Stimulated activated CD4-positive, alpha-beta T cell treated with anti-CD3 and anti-CD28 coated beads, TNF-alpha, amount 100 ng/mL, for 48 hours (primary cell): ENCODE measurements around the gene AFAP1L1.

Experiments used
- DNase-seq, 3 donors: peaks; one replicate each; pipeline ENCODE4 v3.0.0-alpha.2; 2020; ENCODE audit warnings: low read depth in 3 of 3

The AFAP1L1 gene

GRCh38 chr5:149284501-149284900, 12.8 kb downstream of the AFAP1L1 start:
- no peak for DNase-seq

GRCh38 chr5:149285153-149285552, 13.5 kb downstream of the AFAP1L1 start:
- DNase-seq = no peak

- DNase-seq = no peak
Measured at GRCh38 chr5:149288436-149288835, 16.8 kb downstream of the AFAP1L1 start.

- DNase-seq = no peak
Measured at GRCh38 chr5:149289301-149289700, 17.6 kb downstream of the AFAP1L1 start.

GRCh38 chr5:149294872-149295829, 23.5 kb downstream of the AFAP1L1 start:
- DNase-seq = no peak

GRCh38 chr5:149297340-149298025, 25.8 kb downstream of the AFAP1L1 start:
- no peak for DNase-seq

- no peak for DNase-seq
Measured at GRCh38 chr5:149298163-149298562, 26.5 kb downstream of the AFAP1L1 start.

- DNase-seq = no peak
Measured at GRCh38 chr5:149298842-149299404, 27.3 kb downstream of the AFAP1L1 start.

GRCh38 chr5:149299451-149300054, 27.9 kb downstream of the AFAP1L1 start:
- no peak for DNase-seq

GRCh38 chr5:149300441-149300840, 28.8 kb downstream of the AFAP1L1 start:
- no peak for DNase-seq

GRCh38 chr5:149301049-149301743, 29.5 kb downstream of the AFAP1L1 start:
- DNase-seq = no peak

- no peak for DNase-seq
Measured at GRCh38 chr5:149301744-149302380, 30.2 kb downstream of the AFAP1L1 start.

- DNase-seq = no peak
Measured at GRCh38 chr5:149302641-149303040, 31.0 kb downstream of the AFAP1L1 start.

GRCh38 chr5:149303210-149303609, 31.6 kb downstream of the AFAP1L1 start:
- DNase-seq = no peak

GRCh38 chr5:149304195-149305078, 32.8 kb downstream of the AFAP1L1 start:
- no peak for DNase-seq

GRCh38 chr5:149309354-149309753, 37.7 kb downstream of the AFAP1L1 start:
- no peak for DNase-seq

- DNase-seq = no peak
Measured at GRCh38 chr5:149310488-149310887, 38.8 kb downstream of the AFAP1L1 start.

- DNase-seq = no peak
Measured at GRCh38 chr5:149310947-149311658, 39.4 kb downstream of the AFAP1L1 start.

- no peak for DNase-seq
Measured at GRCh38 chr5:149313151-149313841, 41.6 kb downstream of the AFAP1L1 start.
